Activated CD4-positive, CD25-positive, alpha-beta regulatory T cell treated with anti-CD3 and anti-CD28 coated beads, Interleukin-2, amount 50 U/mL, for 24 hours (primary cell): Measurements from ENCODE around the gene LIMK1.
"Not testable (repeated sequence)": the region's sequence is repeated elsewhere in the genome, so short reads cannot be mapped to it uniquely, and the experiment has no call there.

Experiments used
- ATAC-seq, 2 donors: fragments of 150-1000 bp; cut with Tn5 transposase; one replicate each; pipeline ENCODE4 v1.10.0; 2021; ENCODE audit warnings: mild to moderate bottlenecking in 1 of 2, moderate library complexity in 1 of 2

The LIMK1 gene

DNA sequence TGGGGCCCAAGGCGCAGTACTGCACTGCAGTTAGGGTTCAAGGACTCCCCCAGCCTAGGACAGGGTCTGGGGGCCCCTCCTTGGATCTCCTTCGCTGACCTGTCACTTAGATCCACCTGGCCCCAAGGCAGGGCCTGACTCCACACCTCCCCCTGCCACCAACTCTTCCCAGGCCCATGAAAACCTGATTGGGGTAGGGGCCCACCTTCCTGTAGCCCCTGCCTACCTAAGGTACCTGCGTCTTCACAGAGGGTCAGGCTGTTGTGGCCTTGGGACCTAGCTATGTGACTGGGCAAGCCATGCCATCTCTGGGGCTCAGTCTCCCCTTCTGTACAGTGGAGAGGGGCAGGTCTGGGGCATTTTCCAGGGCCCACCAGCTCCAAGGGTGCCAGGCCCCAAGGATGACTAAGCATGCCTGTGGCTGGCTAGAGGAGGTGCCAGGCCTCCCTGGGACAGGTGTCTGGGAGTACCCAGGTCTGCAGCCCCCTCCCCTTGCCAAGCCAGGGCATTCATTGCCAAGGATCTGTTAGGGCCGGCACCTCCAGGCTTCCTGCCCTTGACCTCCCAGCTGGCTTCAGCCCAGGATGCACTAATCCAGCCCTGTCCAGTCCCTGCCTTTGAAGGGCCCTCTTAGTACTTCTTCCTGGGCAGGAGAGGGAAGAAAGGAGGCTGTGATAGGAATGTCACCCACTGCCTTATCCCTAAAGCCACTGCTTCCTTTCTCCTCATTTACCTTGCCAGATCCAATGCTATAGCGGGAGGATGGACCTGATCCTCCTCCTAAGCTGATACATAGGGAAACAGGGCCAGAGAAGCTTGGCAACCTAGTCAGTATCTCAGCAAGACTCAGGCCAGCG, 1.3 kb downstream of the LIMK1 start:
- ATAC-seq, result no peak

DNA sequence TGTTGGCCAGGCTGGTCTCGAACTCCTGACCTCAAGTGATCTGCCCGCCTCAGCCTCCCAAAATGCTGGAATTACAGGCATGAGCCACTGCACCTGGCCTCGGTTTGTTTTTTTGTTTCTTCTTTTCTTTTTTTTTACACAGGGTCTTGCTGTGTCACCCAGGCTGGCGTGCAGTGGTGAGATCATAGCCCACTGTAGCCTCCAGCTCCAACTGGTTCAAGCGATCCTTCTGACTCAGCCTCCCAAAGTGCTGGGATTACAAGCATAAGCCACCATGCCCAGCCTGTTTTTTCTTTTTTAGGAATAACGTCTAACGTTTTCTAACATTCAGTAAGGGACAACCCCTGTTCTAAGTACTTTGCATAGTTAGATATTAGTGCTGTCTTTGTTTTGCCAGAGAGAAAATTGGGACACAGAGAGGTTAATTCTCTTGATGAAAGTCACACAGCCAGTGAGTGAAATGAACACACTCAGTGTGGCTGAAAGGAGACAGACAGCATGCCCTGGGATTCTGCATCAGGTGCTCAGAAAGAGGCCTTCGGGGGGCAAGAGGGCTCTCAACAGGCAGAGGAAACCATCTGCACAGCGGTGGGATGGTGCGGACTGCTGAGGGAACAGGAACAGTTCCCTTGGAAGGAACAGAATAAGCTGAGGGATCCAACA, 4.3 kb downstream of the LIMK1 start:
- ATAC-seq, result no peak

DNA sequence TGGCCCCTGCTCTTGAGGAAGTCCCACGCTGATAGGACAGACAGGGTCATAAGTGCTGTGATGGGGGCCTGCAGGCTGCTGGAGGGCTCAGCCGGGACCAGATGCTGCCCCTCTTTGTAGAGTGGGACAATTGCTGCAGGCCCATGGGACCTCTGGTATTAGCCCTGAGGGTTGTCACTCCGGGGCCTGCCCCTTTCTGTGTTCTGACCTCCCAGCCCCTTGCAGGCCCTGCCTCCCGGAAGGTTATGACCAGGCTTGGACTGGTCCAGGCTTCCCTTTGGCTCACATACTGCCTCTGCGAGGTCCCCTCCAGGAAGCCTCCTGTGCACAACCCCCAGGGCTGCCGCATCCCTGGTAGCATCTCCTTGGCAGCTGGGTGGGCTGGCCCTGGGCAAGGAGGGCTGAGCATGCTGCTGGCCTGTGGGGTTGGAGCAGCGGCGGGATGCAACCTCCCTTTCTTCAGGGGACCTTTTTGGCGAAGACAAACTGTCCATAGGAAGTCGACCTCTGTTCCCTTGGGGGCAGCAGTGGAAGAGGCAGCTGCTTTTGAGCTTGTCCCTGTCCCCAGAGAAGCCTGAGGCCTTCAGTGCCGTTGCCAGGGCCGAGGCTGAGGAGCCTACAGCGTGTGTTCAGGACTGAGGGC, 8.8 kb downstream of the LIMK1 start:
- no peak for ATAC-seq

DNA sequence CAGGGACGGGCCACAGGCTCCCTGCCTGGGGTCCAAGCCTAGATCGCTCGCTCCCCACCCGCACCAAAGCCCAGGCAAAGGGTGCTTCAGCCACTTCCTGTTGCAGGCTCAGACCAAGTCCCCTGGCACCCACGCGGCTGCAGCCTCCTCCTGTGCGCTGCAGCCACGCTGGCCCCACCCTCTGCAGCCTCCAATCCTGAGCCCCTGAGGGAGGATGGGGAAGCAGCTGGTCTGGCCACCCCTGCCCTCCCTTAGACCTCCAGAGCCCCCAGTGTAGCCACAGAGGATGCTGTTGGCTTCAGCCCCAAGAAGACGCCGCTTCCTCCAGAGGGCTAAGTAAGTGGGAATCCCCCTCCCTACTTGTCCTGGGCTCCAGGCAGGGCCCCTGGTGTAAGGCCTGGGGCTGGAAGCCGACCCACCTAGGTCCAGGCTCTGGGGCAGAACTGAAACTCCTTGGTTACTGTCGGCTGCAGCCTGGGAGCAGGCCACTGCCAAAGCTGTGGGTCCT, 9.4 kb downstream of the LIMK1 start:
- ATAC-seq, result no peak

DNA sequence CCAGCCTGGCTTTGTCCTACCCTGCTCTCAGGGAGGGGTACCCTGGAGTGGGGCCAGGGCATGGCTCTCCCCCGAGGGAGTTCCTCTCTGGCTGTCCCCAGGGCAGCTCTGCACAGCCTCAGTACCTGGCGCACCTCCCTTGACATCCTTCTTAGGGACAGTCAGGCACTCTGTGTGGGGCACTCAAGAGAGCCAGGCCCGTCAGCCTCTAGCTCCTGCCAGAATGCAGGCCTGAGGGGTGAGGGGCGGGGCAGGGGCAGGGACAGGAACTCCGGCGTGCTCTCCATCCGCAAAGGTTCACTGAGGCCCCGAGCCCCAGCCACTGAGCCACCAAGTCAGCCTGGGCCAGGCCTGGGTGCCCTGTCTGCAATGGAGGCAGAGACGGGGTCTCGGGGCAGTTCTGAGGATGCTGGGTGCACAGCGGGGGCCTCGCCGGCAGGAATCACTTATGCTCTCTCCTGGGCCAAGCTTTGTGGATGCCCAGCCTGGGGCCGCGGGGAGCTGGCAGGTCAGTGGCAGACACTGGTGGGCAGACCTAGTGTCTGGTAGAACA, 10.1 kb downstream of the LIMK1 start:
- ATAC-seq, result peak; percentile 7 to 14

DNA sequence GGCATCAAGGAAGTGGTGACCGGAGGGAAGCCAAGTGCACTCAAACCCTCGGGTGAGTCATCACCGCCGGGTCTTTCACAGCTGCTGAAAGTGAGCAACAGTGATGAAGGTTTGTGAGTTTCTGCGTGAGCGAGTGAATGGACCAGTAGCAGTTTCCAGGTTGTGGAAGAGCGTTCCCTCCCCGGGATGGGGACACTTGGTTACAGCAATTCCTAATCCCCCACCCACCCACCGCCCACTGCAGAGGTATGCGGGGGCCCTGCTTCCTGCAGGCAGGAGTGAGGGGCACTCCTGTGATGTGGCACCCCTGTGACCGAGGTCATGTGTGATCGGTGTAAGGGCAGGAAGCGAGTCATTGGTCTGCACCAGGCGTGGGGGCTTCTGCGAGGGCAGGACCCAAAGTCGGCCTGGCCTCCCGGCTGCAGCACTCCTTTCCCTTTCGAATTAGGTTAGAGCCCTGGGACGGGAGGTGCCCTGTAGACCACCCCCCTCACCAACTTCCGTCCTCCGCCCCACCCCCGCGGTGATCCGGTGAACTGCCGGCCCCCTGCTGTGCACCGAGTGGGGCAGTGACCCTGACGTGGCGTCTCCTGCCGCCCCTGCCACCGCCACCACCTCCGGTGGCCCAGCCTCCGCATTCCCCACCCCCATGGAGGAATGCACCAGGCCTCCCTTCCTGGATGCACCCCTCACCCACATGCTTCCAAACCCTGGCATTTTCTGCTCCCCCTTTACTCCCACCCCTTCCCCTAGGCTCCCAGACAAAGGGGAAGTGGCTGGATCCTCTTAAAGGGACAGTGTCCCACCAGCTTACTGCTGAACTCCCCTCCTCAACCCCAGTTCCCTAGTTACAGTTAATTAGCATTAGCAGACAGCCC, 10.9 kb downstream of the LIMK1 start:
- ATAC-seq, result peak; percentile 88 to 92

DNA sequence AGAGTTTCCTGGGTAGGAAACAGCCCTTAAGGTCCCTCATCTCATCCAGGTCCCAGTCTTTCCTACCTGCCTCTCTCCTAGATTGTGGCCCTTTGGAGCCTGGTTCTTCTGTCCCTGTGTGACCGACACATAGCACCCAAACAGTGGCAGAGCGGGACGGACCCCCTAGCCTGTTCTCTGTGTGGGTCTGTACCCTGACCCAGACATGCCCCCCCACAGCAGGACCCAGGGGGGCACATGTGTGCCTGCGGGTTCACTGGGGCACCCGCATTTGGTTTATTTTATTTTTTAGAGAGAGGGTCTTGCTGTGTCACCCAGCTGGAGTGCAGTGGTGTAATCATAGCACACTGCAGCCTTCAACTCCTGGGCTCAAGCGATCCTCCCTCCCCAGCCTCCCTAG, 11.5 kb downstream of the LIMK1 start:
- ATAC-seq, result no peak

DNA sequence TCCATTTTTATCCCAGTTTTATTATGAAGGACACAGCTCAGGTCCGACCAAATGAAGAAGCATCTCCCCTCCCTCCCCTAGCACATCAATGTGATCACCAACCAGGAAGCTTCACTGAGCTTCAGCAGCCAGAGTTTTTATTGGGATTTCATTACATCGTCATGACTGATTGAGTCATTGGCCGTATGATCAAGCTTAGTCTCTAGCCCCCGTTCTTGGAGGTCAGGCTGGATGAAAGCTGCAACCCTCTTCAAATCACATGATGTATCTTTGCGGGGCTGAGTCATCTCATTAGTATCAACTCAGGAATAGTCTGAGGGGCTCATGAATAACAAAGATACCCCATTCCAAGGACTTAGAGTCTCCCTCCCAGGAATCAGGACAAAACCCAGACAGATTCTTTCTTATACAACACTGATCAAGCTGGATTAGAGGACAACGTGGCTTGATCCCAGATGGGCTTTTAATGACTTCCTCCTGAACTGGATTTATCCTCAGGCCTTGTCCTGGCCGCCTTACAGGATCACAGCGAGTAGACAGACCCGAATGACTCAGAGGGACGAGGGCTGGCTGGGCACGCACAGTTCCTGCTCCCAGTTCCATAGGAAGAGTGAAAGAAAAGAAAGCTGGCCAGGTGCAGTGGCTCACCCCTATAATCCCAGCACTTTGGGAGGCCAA, 14.5 kb downstream of the LIMK1 start:
- ATAC-seq, result no peak

DNA sequence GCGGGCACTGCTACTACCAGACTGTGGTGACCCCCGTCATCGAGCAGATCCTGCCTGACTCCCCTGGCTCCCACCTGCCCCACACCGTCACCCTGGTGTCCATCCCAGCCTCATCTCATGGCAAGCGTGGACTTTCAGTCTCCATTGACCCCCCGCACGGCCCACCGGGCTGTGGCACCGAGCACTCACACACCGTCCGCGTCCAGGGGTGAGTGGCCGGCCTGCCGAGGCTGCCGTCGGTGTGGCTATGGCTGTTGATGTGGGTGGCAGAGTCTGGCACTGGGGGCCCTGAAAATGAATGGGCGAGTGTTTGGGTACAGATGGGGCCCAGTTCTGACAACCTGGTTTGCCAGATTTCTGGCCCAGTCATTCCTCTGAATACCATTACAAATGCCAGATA, 15.4 kb downstream of the LIMK1 start:
- no peak for ATAC-seq

DNA sequence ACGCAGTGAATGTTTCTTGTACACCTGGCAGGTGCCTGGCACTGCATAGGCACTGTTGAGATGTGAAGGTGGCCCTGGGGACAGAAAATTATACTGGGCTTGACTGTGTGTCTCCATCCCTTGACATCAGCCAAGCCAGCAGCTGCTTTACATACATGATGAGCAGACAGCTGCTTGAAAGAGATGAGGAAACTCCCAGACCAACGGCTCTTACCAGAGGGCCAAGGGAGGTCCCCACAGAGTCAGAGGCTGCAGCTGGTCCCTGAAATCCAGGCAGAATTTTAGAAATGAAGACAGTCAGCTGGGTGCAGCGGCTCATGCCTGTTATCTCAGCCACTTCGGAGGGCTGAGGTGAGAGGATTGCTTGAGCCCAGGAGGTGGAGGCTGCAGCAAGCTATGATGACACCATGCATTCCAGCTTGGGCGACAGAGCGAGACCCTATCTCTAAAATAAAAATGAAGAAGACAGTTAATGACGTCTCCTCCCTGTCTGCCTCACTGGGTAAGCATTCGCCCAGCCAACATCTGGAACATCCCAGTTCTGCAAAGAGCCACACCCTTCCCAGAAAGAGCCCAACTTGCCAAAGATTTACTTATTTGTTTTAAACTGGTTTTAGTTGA, 17.6 kb downstream of the LIMK1 start:
- peak; percentile 32 to 48 for ATAC-seq

DNA sequence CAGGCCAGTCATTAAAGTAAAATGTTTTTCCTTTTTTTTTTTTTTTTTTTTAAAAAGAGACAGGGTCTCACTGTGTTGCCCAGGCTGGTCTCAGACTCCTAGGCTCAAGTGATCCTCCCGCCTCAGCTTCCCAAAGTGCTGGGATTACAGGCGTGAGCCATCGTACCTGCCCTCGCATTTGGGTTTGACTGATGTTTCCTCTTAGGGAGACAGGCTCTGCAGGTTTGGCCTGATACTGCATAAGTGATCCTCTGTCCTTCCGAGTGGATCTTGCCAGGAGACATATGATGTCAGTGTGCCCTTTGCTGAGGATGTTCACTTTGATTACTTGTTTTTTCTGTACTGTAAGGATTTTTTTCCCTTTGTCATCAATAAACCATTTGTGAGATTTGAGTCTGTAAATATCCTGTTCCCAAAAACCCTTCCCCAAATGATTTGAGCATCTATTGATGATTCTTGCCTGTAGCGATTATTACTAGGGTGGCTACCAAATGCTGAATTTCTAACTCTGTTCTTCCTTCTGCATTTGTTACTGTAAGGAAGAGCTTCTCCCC, 19.7 kb downstream of the LIMK1 start:
- ATAC-seq, result no peak

DNA sequence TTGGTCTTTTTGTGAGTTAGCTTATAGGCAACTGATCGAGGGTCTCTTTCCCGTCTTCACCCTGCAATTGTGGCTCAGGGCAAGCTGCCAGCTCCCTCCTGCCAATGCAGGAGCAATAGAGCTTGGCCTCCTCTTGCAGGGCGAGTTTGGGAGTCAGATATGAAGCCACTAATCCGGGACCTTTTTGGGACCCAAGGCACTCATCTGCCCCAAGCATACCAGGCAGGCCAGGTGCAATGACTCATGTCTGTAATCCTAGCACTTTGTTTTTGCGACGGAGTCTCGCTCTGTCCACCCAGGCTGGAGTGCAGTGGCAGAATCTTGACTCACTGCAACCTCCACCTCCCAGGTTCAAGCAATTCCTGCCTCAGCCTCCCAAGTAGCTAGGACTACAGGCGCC, 21.1 kb downstream of the LIMK1 start:
- ATAC-seq, result no peak

DNA sequence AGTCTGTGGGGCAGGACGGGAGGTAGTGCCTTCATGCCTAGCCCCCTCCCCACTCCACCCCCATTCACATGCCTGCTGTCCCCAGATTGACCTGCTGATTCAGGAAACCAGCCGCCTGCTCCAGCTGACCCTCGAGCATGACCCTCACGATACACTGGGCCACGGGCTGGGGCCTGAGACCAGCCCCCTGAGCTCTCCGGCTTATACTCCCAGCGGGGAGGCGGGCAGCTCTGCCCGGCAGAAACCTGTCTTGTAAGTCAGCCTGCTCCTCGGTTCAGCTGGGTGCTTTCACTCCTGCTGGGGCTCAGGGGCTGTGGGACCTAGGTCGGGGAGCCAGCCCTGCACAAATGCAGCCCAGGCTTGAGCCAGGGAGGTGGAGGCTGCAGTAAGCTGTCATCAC, 22.4 kb downstream of the LIMK1 start:
- no peak for ATAC-seq

DNA sequence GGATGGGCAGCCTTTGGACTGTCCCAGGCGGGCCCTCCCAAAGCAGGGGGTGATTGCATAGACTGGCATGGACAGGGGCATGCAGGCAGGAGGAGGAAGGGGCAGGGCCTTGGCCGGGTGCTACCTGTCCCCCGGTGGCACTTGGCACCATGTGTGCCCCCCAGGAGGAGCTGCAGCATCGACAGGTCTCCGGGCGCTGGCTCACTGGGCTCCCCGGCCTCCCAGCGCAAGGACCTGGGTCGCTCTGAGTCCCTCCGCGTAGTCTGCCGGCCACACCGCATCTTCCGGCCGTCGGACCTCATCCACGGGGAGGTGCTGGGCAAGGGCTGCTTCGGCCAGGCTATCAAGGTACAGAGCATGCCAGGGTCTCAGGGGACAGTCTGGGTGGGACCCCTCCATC, 23.2 kb downstream of the LIMK1 start:
- ATAC-seq, result no peak

DNA sequence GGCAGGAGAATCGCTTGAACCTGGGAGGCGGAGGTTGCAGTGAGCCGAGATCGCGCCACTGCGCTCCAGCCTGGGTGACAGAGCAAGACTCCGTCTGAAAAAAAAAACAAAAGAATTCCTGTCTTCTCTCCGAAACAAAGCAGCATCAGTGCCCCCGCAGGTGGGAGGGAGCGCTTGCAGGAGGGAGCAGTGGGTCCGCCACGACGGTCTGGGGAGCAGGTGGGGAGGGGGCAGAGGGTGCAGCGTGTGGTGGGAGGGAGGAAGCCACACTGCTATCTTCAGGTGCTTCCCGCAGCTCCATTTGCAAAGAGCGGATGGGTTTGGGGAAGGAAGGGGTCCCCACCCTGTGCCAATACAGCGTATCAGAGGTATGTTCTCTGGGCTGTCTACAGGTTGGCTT, 31.7 kb downstream of the LIMK1 start:
- ATAC-seq, result no peak

DNA sequence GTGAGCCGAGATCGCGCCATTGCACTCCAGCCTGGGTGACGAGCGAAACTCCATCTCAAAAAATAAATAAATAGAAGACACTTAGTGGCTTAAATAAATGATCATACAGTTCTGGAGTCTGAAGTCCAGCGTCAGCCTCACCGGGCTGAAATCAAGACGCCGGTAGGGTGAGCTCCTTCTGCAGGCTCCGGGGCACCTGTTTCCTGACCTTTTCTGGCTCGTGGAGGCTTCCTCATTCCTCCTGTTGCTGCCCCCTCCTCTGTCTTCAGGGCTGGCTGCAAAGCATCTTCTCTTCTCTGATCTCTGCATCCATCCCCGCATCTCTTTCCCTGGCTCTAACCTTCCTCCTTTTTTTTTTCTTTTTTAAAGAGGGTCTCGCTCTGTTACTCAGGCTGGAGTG, 32.8 kb downstream of the LIMK1 start:
- ATAC-seq, result no peak

DNA sequence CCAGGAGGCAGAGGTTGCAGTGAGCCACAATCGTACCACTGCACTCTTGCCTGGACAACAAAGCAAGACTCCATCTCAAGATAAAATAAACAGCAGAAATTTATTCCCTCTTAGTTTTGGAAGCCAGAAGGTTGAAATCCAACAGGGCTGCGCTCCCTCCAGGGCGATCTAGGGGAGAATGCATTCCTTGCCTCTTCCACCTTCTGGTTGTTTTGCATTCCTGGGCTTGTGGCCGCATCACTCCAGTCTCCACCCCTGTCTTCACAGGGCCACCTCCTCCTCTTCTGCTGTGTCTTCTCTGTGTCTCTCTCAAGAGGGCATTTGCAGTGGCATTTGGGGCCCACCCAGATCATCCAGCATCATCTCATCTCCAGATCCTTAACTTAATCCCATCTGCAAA, 36.2 kb downstream of the LIMK1 start:
- ATAC-seq, result no peak

DNA sequence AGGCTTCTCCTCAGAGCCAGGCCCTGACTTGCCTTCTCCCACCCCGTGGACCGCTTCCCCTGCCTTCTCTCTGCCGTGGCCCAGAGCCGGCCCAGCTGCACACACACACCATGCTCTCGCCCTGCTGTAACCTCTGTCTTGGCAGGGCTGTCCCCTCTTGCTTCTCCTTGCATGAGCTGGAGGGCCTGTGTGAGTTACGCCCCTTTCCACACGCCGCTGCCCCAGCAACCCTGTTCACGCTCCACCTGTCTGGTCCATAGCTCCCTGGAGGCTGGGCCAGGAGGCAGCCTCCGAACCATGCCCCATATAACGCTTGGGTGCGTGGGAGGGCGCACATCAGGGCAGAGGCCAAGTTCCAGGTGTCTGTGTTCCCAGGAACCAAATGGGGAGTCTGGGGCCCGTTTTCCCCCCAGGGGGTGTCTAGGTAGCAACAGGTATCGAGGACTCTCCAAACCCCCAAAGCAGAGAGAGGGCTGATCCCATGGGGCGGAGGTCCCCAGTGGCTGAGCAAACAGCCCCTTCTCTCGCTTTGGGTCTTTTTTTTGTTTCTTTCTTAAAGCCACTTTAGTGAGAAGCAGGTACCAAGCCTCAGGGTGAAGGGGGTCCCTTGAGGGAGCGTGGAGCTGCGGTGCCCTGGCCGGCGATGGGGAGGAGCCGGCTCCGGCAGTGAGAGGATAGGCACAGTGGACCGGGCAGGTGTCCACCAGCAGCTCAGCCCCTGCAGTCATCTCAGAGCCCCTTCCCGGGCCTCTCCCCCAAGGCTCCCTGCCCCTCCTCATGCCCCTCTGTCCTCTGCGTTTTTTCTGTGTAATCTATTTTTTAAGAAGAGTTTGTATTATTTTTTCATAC, 38.0 kb downstream of the LIMK1 start:
- ATAC-seq, result no peak

DNA sequence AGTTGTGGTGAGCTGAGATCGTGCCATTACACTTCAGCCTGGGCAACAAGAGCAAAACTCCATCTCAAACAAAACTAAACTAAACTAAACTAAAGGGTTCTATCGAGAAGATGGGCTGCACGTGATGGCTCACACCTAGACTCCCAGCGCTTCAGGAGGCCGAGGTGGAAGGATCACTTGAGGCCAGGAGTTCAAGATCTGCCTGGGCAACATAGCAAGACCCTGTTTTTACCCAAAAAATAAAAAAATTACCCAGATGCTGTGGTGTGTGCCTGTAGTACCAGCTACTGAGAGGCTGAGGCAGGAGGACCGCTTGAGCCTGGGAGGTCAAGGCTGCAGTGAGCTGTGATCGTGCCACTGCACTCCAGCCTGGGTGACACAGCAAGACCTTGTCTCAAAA, 40.3 kb downstream of the LIMK1 start:
- not testable (repeated sequence) for ATAC-seq
